Tibial artery (tissue), 4 donors: ENCODE results near the gene ASB9.

Experiments
- DNase-seq, 2 donors: peaks; one replicate each; pipeline ENCODE4 v3.0.0-alpha.2; 2019
- H3K27ac ChIP-seq, 2 donors: fragments of 200-600 bp; sonication (generic) in 1 of 2; 1 replicate in 1 of 2; 2 replicates in 1 of 2; pipeline ENCODE4 v1.5.1; 2018 to 2019; ENCODE audit warnings: mild to moderate bottlenecking in 1 of 2
- H3K27me3 ChIP-seq, 2 donors: fragments of 200-600 bp; sonication (generic) in 1 of 2; one replicate each; pipeline versions ENCODE4 v1.5.1 to v1.6.0; 2016 to 2019
- H3K36me3 ChIP-seq, 3 donors: fragments of 200-600 bp; sonication (generic) in 2 of 3; one replicate each; pipeline ENCODE4 v1.5.1; 2016 to 2019; ENCODE audit warnings: mild to moderate bottlenecking in 2 of 3
- H3K4me1 ChIP-seq, 4 donors: fragments of 200-600 bp; sonication (generic) in 2 of 4; 1 replicate in 3 of 4; 2 replicates in 1 of 4; pipeline ENCODE4 v1.5.1; 2016 to 2019
- H3K4me3 ChIP-seq, 2 donors: fragments of 200-600 bp; sonication (generic) in 1 of 2; 1 replicate in 1 of 2; 2 replicates in 1 of 2; pipeline ENCODE4 v1.5.1; 2018 to 2019; ENCODE audit warnings: mild to moderate bottlenecking in 2 of 2
- H3K9me3 ChIP-seq, 3 donors: fragments of 200-600 bp; sonication (generic) in 1 of 3; one replicate each; pipeline ENCODE4 v1.5.1; 2016 to 2019
- intact Hi-C: fragments of 100-400 bp; cut with DNase I; formaldehyde crosslinking; loops from one replicate; pipeline ENCODE4 v1.15.0; 2023; ENCODE audit warnings: low total_unique reads
- TF ChIP-seq, protein P1 (sequence below), 2 experiments: fragments of 200-600 bp in 1 of 2; fragments of 450-650 bp in 1 of 2; IDR thresholded peaks; one replicate each; pipeline ENCODE4 v1.5.1; 2017 to 2019; ENCODE audit warnings: antibody characterized with exemption in 2 of 2, mild to moderate bottlenecking in 1 of 2, moderate library complexity in 1 of 2

The ASB9 gene, protein sequence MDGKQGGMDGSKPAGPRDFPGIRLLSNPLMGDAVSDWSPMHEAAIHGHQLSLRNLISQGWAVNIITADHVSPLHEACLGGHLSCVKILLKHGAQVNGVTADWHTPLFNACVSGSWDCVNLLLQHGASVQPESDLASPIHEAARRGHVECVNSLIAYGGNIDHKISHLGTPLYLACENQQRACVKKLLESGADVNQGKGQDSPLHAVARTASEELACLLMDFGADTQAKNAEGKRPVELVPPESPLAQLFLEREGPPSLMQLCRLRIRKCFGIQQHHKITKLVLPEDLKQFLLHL

DNA sequence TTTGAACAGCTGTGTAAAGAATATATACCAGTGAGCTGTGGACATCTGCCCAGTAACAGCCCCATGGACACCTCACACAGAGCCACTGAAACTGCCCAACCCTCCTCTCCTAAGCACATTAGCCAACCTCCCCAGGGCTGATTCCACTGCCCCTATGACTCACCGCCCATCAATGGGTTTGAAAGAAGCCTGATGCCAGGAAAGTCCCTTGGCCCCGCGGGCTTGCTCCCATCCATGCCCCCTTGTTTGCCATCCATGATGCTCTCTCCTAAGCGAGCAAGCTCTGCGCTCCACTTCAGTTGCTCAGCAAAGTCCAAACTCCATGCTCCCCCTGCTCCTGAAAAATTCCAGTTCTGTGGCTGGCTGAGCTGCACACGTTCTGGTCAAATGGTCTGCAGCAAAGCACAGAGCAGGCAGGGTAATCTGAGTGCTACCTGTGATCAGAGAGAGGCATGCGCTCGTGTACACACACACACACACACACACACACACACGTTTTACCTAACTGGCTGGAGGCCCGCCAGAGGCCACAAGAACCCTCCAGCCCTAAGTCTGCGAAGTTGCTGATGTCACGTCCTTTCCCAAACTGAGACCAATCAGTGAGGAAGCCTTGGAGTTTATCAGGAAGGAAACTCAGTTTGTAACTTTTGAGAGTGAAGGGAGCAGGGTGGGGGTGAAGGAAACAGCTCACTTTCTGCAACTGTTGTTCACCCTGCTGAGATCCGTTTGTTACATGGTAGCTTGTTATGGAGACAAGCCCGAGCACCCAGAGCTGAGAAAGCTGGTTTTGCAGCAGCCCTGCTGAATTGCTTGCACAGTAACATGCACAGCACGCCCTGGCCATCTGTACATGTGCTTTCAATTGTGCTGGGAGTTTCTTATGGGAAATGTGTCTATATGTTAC lies at the start of gene ASB9:
Gene ASB9 (minus strand): TSS at position 466 of the 904 bp plus-strand sequence. CDS start 209 bp downstream, at position 257.
- H3K9me3 ChIP-seq, result no peaks in the 10 kb centered on the region
- intact Hi-C loops, result no loop called here
- H3K4me3 ChIP-seq, result peak within 1 kb of the TSS in 1 of 2 donors; percentile 14
- no peaks in the 10 kb centered on the region for H3K27me3 ChIP-seq
- no peak within 1 kb of the TSS for H3K27ac ChIP-seq
- DNase-seq, result peak; percentile 20 to 56
- TF ChIP-seq, protein P1, sequence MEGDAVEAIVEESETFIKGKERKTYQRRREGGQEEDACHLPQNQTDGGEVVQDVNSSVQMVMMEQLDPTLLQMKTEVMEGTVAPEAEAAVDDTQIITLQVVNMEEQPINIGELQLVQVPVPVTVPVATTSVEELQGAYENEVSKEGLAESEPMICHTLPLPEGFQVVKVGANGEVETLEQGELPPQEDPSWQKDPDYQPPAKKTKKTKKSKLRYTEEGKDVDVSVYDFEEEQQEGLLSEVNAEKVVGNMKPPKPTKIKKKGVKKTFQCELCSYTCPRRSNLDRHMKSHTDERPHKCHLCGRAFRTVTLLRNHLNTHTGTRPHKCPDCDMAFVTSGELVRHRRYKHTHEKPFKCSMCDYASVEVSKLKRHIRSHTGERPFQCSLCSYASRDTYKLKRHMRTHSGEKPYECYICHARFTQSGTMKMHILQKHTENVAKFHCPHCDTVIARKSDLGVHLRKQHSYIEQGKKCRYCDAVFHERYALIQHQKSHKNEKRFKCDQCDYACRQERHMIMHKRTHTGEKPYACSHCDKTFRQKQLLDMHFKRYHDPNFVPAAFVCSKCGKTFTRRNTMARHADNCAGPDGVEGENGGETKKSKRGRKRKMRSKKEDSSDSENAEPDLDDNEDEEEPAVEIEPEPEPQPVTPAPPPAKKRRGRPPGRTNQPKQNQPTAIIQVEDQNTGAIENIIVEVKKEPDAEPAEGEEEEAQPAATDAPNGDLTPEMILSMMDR (IDR thresholded peaks at IDR 0.05), result no peak
- no peaks in the 10 kb centered on the region for H3K4me1 ChIP-seq
- H3K36me3 ChIP-seq, result no peaks in the 10 kb centered on the region

DNA sequence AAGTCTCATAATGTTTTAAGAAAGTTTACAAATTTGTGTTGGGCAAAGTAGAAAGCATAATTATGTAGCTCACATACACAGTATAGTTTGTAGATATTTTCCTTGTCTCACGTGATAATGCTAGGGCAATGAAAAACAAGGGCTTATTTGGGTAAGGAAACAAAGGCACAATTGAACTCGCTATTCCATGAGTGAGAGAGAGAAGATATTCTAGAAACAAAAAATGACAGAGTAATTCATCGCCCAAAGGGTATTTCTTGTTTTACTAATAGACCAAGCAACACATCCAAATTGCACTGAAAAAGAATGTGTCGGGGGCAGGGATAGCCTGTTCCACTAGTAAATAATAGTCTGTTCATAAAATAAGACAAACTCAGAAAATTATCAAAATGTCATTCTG lies 49.2 kb upstream of the ASB9 start:
- Histone ChIP-seq H3K4me1 (no peaks in the 10 kb centered on the region), H3K36me3 (peaks cover 0 to 23% (median 0%) of the 10 kb centered on the region in 3 donors), H3K27me3 (no peaks in the 10 kb centered on the region), H3K4me3 (no peak overlapping the region), H3K9me3 (no peaks in the 10 kb centered on the region), H3K27ac (no peak overlapping the region)
- TF ChIP-seq, protein P1 (IDR thresholded peaks at IDR 0.05), result no peak
- intact Hi-C loops, result no loop called here
- no peak for DNase-seq

DNA sequence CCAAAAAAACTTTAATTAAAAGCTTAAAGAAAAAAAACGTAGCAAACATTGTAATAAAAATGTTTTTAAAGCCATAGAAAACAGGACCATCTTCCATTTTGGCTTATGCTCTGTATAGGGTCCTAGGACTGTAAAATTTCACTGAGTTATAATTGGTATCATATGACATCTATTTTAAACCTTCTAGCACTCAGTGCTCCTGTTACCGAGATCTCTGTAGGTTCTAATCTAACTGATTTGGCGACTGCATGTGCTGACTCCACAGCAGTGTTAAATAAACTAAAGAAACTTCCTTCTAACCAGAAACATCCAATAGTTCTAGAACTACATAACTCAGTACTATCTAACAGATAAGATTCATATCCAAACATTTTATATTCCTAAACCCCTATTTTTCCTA lies 45.6 kb upstream of the ASB9 start, which contains the start of gene ASB11:
Gene ASB11 (minus strand): TSS at position 132 of the 400 bp plus-strand sequence. CDS start 35 bp downstream, at position 97.
- TF ChIP-seq, protein P1 (IDR thresholded peaks at IDR 0.05), result no peak
- no peak within 1 kb of the TSS for H3K4me3 ChIP-seq

DNA sequence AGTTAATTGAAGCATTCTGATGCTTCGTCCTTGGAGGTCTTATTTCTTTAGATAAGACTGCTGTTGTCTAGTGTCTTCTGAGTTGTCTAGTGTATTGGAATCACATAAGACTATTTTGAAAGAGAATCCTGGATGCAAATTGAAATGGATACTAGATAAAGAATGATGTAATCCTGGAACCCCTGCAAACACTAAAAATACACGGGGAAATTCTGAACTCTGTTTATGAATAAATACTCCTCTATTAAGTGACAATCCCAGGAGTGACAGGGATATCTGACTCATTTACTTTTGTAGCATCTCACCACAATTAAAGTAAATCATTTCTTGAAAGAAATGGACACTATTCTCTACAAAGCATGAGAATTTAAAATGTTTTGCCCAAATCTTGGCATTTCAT lies 44.6 kb upstream of the ASB9 start:
- Histone ChIP-seq H3K27ac (no peak overlapping the region), H3K36me3 (no peaks in the 10 kb centered on the region), H3K4me3 (no peak overlapping the region), H3K4me1 (peaks cover 0 to 5% (median 0%) of the 10 kb centered on the region in 4 donors), H3K27me3 (no peaks in the 10 kb centered on the region), H3K9me3 (no peaks in the 10 kb centered on the region)
- no peak for DNase-seq
- TF ChIP-seq, protein P1 (IDR thresholded peaks at IDR 0.05), result no peak
- intact Hi-C loops, result no loop called here

More for the DNA sequence above, 45.6 kb upstream of the ASB9 start, which contains the start of gene ASB11:
- Histone ChIP-seq H3K36me3 (peaks cover 0 to under 1% (median 0%) of the 10 kb centered on the region in 3 donors), H3K27ac (no peak within 1 kb of the TSS), H3K27me3 (no peaks in the 10 kb centered on the region), H3K4me1 (peaks cover 0 to 3% (median 0%) of the 10 kb centered on the region in 4 donors), H3K9me3 (no peaks in the 10 kb centered on the region)
- no peak for DNase-seq
- intact Hi-C loops, result no loop called here

DNA sequence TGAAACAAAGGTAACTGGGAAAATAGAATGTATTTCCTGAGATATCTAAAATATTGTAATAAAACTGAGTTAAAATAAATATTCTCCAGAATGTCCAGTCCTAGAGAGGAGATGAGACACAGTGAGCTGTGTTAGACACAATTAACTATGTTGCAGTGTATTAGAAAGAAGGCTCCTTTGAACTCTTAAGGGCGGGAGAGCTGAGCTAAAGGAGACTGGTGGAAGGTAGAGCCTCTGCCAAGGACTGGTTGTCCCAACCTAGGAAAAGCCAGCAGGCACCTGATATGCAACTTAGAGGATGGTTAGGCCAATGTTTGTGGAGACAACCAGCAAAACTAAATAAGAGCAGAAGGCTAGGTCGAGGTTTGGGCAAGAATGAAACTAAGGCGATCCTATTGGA lies 41.2 kb upstream of the ASB9 start:
- Histone ChIP-seq H3K36me3 (no peaks in the 10 kb centered on the region), H3K27me3 (no peaks in the 10 kb centered on the region), H3K27ac (no peak overlapping the region), H3K4me3 (no peak overlapping the region), H3K4me1 (peaks cover 0 to 5% (median 0%) of the 10 kb centered on the region in 4 donors), H3K9me3 (no peaks in the 10 kb centered on the region)
- intact Hi-C loops, result no loop called here
- TF ChIP-seq, protein P1 (IDR thresholded peaks at IDR 0.05), result no peak
- no peak for DNase-seq
